PC-3 (cell line): Measurements from ENCODE around the gene ZDHHC7. TPM values are rescaled to one million over a fixed set of nuclear protein-coding genes. Genes with fewer than 3 reads are reported as not detected.

Experiments
- ATAC-seq: fragments of 200-7000 bp; cut with Tn5 transposase; 2 replicates; pipeline ENCODE4 v1.9.1; 2020; ENCODE audit warnings: mild to moderate bottlenecking, moderate library complexity
- BruUV-seq: library from RNA; stranded (reverse); fragments of 400-500 nt; replicated peaks from 2 replicates; lab custom pipeline; 2021; lab: Mats Ljungman, UMichigan
- CTCF ChIA-PET: fragments of 300-600 bp; sonication (Branson Sonifier 250); formaldehyde crosslinking; loops from one replicate; lab custom pipeline; 2022; ENCODE audit warnings: antibody characterized with exemption; lab: Charles Lee
- POLR2A ChIA-PET: fragments of 300-600 bp; sonication (Branson Sonifier 250); formaldehyde crosslinking; loops from one replicate; lab custom pipeline; 2022; ENCODE audit warnings: antibody characterized with exemption; ENCODE audit not compliant: unreplicated experiment; lab: Charles Lee
- DNase-seq: peaks from one replicate; pipeline ENCODE4 v3.0.0-alpha.2; 2015
- H2AFZ ChIP-seq: fragments of 300-600 bp; sonication (generic); 2 replicates; pipeline ENCODE4 v1.6.0; 2016; ENCODE audit warnings: antibody characterized with exemption, low read length
- H3F3A ChIP-seq: fragments of 300-600 bp; sonication (generic); one replicate; pipeline ENCODE4 v1.6.0; 2017; ENCODE audit warnings: antibody characterized with exemption, low read length, control low read depth, mild to moderate bottlenecking; ENCODE audit not compliant: unreplicated experiment
- H3K27ac ChIP-seq: fragments of 300-600 bp; sonication (generic); 2 replicates; pipeline ENCODE4 v1.5.1; 2016; ENCODE audit warnings: mild to moderate bottlenecking, low read length
- H3K27me3 ChIP-seq: fragments of 300-600 bp; sonication (generic); 2 replicates; pipeline ENCODE4 v1.6.1; 2016; ENCODE audit warnings: low read length, mixed read lengths
- H3K36me3 ChIP-seq: fragments of 300-600 bp; sonication (generic); 2 replicates; pipeline ENCODE4 v1.6.1; 2016; ENCODE audit warnings: low read depth, mixed run types, low read length, mixed read lengths
- H3K4me1 ChIP-seq: fragments of 300-600 bp; sonication (generic); 2 replicates; pipeline ENCODE4 v1.5.1; 2016; ENCODE audit warnings: low read length; ENCODE audit not compliant: insufficient read depth
- H3K4me2 ChIP-seq: fragments of 300-600 bp; sonication (generic); 2 replicates; pipeline ENCODE4 v1.6.0; 2016; ENCODE audit warnings: low read length
- H3K4me3 ChIP-seq: fragments of 300-600 bp; sonication (generic); 2 replicates; pipeline ENCODE4 v1.5.1; 2016; ENCODE audit warnings: mild to moderate bottlenecking, low read length, mixed read lengths
- H3K79me2 ChIP-seq: fragments of 300-600 bp; sonication (generic); 2 replicates; pipeline ENCODE4 v1.6.1; 2017; ENCODE audit warnings: low read length, mixed read lengths
- H3K9ac ChIP-seq: fragments of 300-600 bp; sonication (generic); 2 replicates; pipeline ENCODE4 v1.6.0; 2016; ENCODE audit warnings: mild to moderate bottlenecking, low read length
- H3K9me2 ChIP-seq: fragments of 300-600 bp; sonication (generic); replicated peaks from 2 replicates; pipeline ENCODE4 v1.6.1; 2016; ENCODE audit warnings: mixed run types, low read length, mixed read lengths
- H3K9me3 ChIP-seq: fragments of 300-600 bp; sonication (generic); 2 replicates; pipeline ENCODE4 v1.6.1; 2016; ENCODE audit warnings: low read length, mixed read lengths
- H4K20me1 ChIP-seq: fragments of 300-600 bp; sonication (generic); 2 replicates; pipeline ENCODE4 v1.6.1; 2016; ENCODE audit warnings: low read length, mixed read lengths
- CTCF ChIP-seq: fragments of 300-600 bp; sonication (generic); conservative IDR thresholded peaks from 2 replicates; pipeline ENCODE4 v1.5.1; 2017; ENCODE audit warnings: antibody characterized with exemption, low read depth, mild to moderate bottlenecking, low read length
- EZH2 ChIP-seq: fragments of 300-600 bp; sonication (generic); IDR thresholded peaks from one replicate; pipeline ENCODE4 v1.6.1; 2017; ENCODE audit warnings: antibody characterized with exemption, mild to moderate bottlenecking, low read length; ENCODE audit not compliant: unreplicated experiment
- EZH2phosphoT487 ChIP-seq: fragments of 300-600 bp; sonication (generic); IDR thresholded peaks from 2 replicates; pipeline ENCODE4 v1.6.1; 2018; ENCODE audit warnings: mild to moderate bottlenecking, antibody characterized with exemption, low read length, borderline replicate concordance
- intact Hi-C: fragments of 100-400 bp; cut with micrococcal nuclease; formaldehyde crosslinking; loops from 2 replicates; pipeline ENCODE4 v1.9.0; 2023
- total RNA-seq: library from RNA; depleted of rRNA; stranded (reverse); fragments of >200 nt; gene quantifications from 2 replicates; pipeline ENCODE4 v1.2.3, GENCODE V29; 2014

Gene ZDHHC7
- total RNA-seq, 1 experiment from 2014 or later: 42.1 TPM

GRCh38 chr16:84976644-84977400 is 34.5 kb downstream of the ZDHHC7 start:
- peak overlapping the region; percentile 73 for H3K4me2 ChIP-seq
- no peak overlapping the region for H3K9ac ChIP-seq
- ChIA-PET CTCF (no interaction called here), POLR2A (no interaction called here)
- H2AFZ ChIP-seq: no peak overlapping the region
- H3K27ac ChIP-seq: peak overlapping the region; percentile 80
- H3K9me3 ChIP-seq: no peaks in the 10 kb centered on the region
- DNase-seq (no peak), ATAC-seq (no peak)
- intact Hi-C loops: no loop called here
- H3F3A ChIP-seq: no peaks in the 10 kb centered on the region
- H3K27me3 ChIP-seq: no peaks in the 10 kb centered on the region
- H3K9me2 ChIP-seq: no peaks in the 10 kb centered on the region
- H3K4me3 ChIP-seq: no peak overlapping the region
- no peaks in the 10 kb centered on the region for H4K20me1 ChIP-seq
- peaks cover 38% of the 10 kb centered on the region for H3K4me1 ChIP-seq
- no TSS peak for BruUV-seq
- TF ChIP-seq EZH2phosphoT487 (no peak), CTCF (no peak), EZH2 (no peak)
- H3K79me2 ChIP-seq: 0 out of 2 replicates have a peak, but pooled peaks cover 3% of the 10 kb centered on the region
- H3K36me3 ChIP-seq: peaks cover 37% of the 10 kb centered on the region

GRCh38 chr16:84975522-84975921 is 35.8 kb downstream of the ZDHHC7 start:
- no peak for TF ChIP-seq CTCF
- no peak for TF ChIP-seq EZH2
- no peak for TF ChIP-seq EZH2phosphoT487
- no peaks in the 10 kb centered on the region for H4K20me1 ChIP-seq
- H3K4me2 ChIP-seq: no peak overlapping the region
- H3K27ac ChIP-seq: no peak overlapping the region
- ATAC-seq (no peak), DNase-seq (no peak)
- no peak overlapping the region for H3K9ac ChIP-seq
- H3K36me3 ChIP-seq: peaks cover 28% of the 10 kb centered on the region
- no peaks in the 10 kb centered on the region for H3K9me2 ChIP-seq
- POLR2A ChIA-PET: no interaction called here
- CTCF ChIA-PET: no interaction called here
- 0 out of 2 replicates have a peak, but pooled peaks cover 3% of the 10 kb centered on the region for H3K79me2 ChIP-seq
- no peak overlapping the region for H3K4me3 ChIP-seq
- intact Hi-C loops: no loop called here
- no TSS peak for BruUV-seq
- peaks cover 38% of the 10 kb centered on the region for H3K4me1 ChIP-seq
- no peaks in the 10 kb centered on the region for H3K9me3 ChIP-seq
- no peaks in the 10 kb centered on the region for H3K27me3 ChIP-seq
- H3F3A ChIP-seq: no peaks in the 10 kb centered on the region
- H2AFZ ChIP-seq: no peak overlapping the region

- Histone ChIP-seq H3F3A (no peaks in the 10 kb centered on the region), H3K9me2 (no peaks in the 10 kb centered on the region), H3K4me3 (no peak overlapping the region), H2AFZ (no peak overlapping the region), H3K4me2 (no peak overlapping the region), H3K36me3 (peaks cover 28% of the 10 kb centered on the region), H3K9me3 (no peaks in the 10 kb centered on the region), H3K4me1 (peaks cover 38% of the 10 kb centered on the region), H3K9ac (no peak overlapping the region), H3K79me2 (0 out of 2 replicates have a peak, but pooled peaks cover 3% of the 10 kb centered on the region), H3K27ac (no peak overlapping the region), H4K20me1 (no peaks in the 10 kb centered on the region), H3K27me3 (no peaks in the 10 kb centered on the region)
- intact Hi-C loops: no loop called here
- POLR2A ChIA-PET: no interaction called here
- ATAC-seq (no peak), DNase-seq (no peak)
- CTCF ChIA-PET: no interaction called here
- BruUV-seq: no TSS peak
- TF ChIP-seq EZH2 (no peak), CTCF (no peak), EZH2phosphoT487 (no peak)
These were observed 36.3 kb downstream of the ZDHHC7 start for GRCh38 chr16:84975066-84975465.
